Activated CD8-positive, alpha-beta T cell treated with anti-CD3 and anti-CD28 coated beads for 36 hours (primary cell): ENCODE measurements around the gene TH. TPM values are rescaled to one million over a fixed set of nuclear protein-coding genes. Genes with fewer than 3 reads are reported as not detected.

Source experiments
- ATAC-seq: fragments of 200-7000 bp; cut with Tn5 transposase; one replicate; pipeline ENCODE4 v1.10.0; 2021; ENCODE audit warnings: mild to moderate bottlenecking, moderate library complexity
- CTCF ChIA-PET: fragments of 350-600 bp; sonication (Branson Sonifier 250); formaldehyde crosslinking; loops from one replicate; lab custom pipeline; 2021; ENCODE audit warnings: antibody characterized with exemption; lab: Charles Lee
- POLR2A ChIA-PET: fragments of 350-600 bp; sonication (Branson Sonifier 250); formaldehyde crosslinking; loops from one replicate; lab custom pipeline; 2021; ENCODE audit warnings: antibody characterized with exemption; lab: Charles Lee
- DNase-seq: peaks from one replicate; pipeline ENCODE4 v3.0.0-alpha.2; 2020
- H3K27ac Mint-ChIP-seq: one replicate; pipeline ENCODE4 v1.8.0; 2021; ENCODE audit warnings: mild to moderate bottlenecking, mixed read lengths
- H3K27me3 Mint-ChIP-seq: one replicate; pipeline ENCODE4 v1.8.0; 2021; ENCODE audit warnings: mixed read lengths
- H3K36me3 Mint-ChIP-seq: one replicate; pipeline ENCODE4 v1.8.0; 2021; ENCODE audit warnings: low read depth, mixed read lengths
- H3K4me1 Mint-ChIP-seq: one replicate; pipeline ENCODE4 v1.8.0; 2021; ENCODE audit warnings: low read depth, mixed read lengths
- H3K4me3 Mint-ChIP-seq: one replicate; pipeline ENCODE4 v1.8.0; 2021; ENCODE audit warnings: mild to moderate bottlenecking, moderate library complexity, mixed read lengths
- H3K9me3 Mint-ChIP-seq: one replicate; pipeline ENCODE4 v1.8.0; 2021; ENCODE audit warnings: mixed read lengths
- CTCF ChIP-seq: fragments of 200-600 bp; IDR thresholded peaks from one replicate; pipeline ENCODE4 v1.8.0; 2022; ENCODE audit warnings: antibody characterized with exemption, mild to moderate bottlenecking
- intact Hi-C: fragments of 100-400 bp; cut with micrococcal nuclease; formaldehyde crosslinking; loops from one replicate; pipeline ENCODE4 v1.10.0; 2022
- total RNA-seq, 2 experiments: library from RNA; stranded (reverse); gene quantifications; one replicate each; pipeline ENCODE4 v1.2.3, GENCODE V29; 2021

TH gene
- total RNA-seq, 2 experiments from 2014 or later: not detected

GRCh38 chr11:2122222-2122906 lies 49.3 kb downstream of the TH start:
- intact Hi-C loops: no loop called here
- ATAC-seq: no peak
- POLR2A ChIA-PET: no interaction called here

GRCh38 chr11:2121227-2122130 lies 50.1 kb downstream of the TH start:
- H3K27me3 Mint-ChIP-seq: peaks cover 14% of the 10 kb centered on the region
- CTCF ChIA-PET: interaction anchor here (1.9 kb wide), 1 partner anchor 29 kb away, joined by 4 read pairs; no protein-coding TSS in a partner anchor
- no peaks in the 10 kb centered on the region for H3K4me1 Mint-ChIP-seq
- intact Hi-C loops: no loop called here
- no peaks in the 10 kb centered on the region for H3K9me3 Mint-ChIP-seq
- ATAC-seq (no peak), DNase-seq (no peak)
- no peak overlapping the region for H3K27ac Mint-ChIP-seq
- H3K36me3 Mint-ChIP-seq: no peaks in the 10 kb centered on the region
- no peak for TF ChIP-seq CTCF
- no peak overlapping the region for H3K4me3 Mint-ChIP-seq
- POLR2A ChIA-PET: no interaction called here

More at GRCh38 chr11:2122222-2122906, 49.3 kb downstream of the TH start:
- Mint-ChIP-seq H3K27ac (no peak overlapping the region), H3K4me3 (no peak overlapping the region), H3K4me1 (no peaks in the 10 kb centered on the region), H3K9me3 (no peaks in the 10 kb centered on the region), H3K27me3 (peaks cover 15% of the 10 kb centered on the region), H3K36me3 (no peaks in the 10 kb centered on the region)
- DNase-seq: no peak
- no peak for TF ChIP-seq CTCF
- CTCF ChIA-PET: interaction anchor here (1.2 to 3.0 kb wide), 2 partner anchors 29 to 31 kb away, joined by 3 to 14 read pairs; no protein-coding TSS in a partner anchor

- Mint-ChIP-seq H3K4me3 (no peak overlapping the region), H3K9me3 (no peaks in the 10 kb centered on the region), H3K27ac (no peak overlapping the region), H3K4me1 (no peaks in the 10 kb centered on the region), H3K27me3 (peaks cover 14% of the 10 kb centered on the region), H3K36me3 (no peaks in the 10 kb centered on the region)
- DNase-seq: no peak
- intact Hi-C loops: no loop called here
- no peak for ATAC-seq
- CTCF ChIA-PET: interaction anchor here (1.9 kb wide), 1 partner anchor 30 kb away, joined by 4 read pairs; no protein-coding TSS in a partner anchor
- POLR2A ChIA-PET: no interaction called here
- TF ChIP-seq CTCF: no peak
Measured at GRCh38 chr11:2120359-2121100, 51.1 kb downstream of the TH start.

- no peak overlapping the region for H3K27ac Mint-ChIP-seq
- ATAC-seq (no peak), DNase-seq (no peak)
- no peaks in the 10 kb centered on the region for H3K9me3 Mint-ChIP-seq
- intact Hi-C loops: no loop called here
- peaks cover 12% of the 10 kb centered on the region for H3K27me3 Mint-ChIP-seq
- H3K4me1 Mint-ChIP-seq: no peaks in the 10 kb centered on the region
- POLR2A ChIA-PET: no interaction called here
- H3K4me3 Mint-ChIP-seq: no peak overlapping the region
- H3K36me3 Mint-ChIP-seq: no peaks in the 10 kb centered on the region
- CTCF ChIA-PET: no interaction called here
- TF ChIP-seq CTCF: no peak
Measured at GRCh38 chr11:2118677-2119076, 52.9 kb downstream of the TH start.
